ENCODE data around the gene MTREX. TPM values are rescaled to one million over a fixed set of nuclear protein-coding genes. Genes with fewer than 3 reads are reported as not detected.
A peak's percentile ranks its signal among the peaks of the same experiment; 100 is the strongest.

The MTREX gene
- total RNA-seq, 1 donor from 2014 or later: 68.7 TPM

DNA sequence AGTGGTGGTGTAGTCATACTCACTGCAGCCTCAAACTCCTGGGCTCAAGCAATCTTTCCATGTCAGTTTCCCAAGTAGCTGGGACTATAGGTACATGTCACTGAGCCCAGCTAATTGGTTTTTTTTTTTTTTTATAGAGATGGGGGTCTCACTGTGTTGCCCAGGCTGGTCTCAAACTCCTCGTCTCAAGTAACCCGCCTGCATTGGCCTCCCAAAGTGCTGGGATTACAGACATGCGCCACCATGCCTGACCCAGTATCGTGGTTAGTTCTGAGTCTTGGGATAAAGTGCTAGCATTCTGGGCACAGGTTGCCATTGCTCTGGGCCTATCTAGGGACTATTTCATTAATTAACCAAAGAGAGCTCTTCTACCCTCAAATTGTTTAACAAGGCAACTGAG is 118.7 kb downstream of the MTREX start:
- Mint-ChIP-seq H3K27me3 (ENCODE audit: low read depth, unreplicated experiment) (no peaks in the 10 kb centered on the region), H3K36me3 (ENCODE audit: low read depth, unreplicated experiment) (peaks cover 22% of the 10 kb centered on the region), H3K4me3 (ENCODE audit: unreplicated experiment) (no peak overlapping the region), H3K27ac (ENCODE audit: unreplicated experiment) (no peak overlapping the region), H3K4me1 (ENCODE audit: low read depth, unreplicated experiment) (peaks cover 28% of the 10 kb centered on the region), H3K9me3 (ENCODE audit: unreplicated experiment) (no peaks in the 10 kb centered on the region)
- Histone ChIP-seq H3K79me2 (ENCODE audit: insufficient read depth, low read length) (peaks cover 5% of the 10 kb centered on the region), H3K4me2 (ENCODE audit: low read length) (no peak overlapping the region), H3K9me3 (ENCODE audit: insufficient read depth, low read depth, low read length) (peaks cover 5% of the 10 kb centered on the region), H3K36me3 (ENCODE audit: insufficient read depth, low read length) (peaks cover 29% of the 10 kb centered on the region), H3K4me3 (ENCODE audit: insufficient read depth, low read depth, low read length) (no peak overlapping the region), H3K27me3 (ENCODE audit: insufficient read depth, low read length) (no peaks in the 10 kb centered on the region), H4K20me1 (ENCODE audit: insufficient read depth, low read length) (peaks cover 17% of the 10 kb centered on the region), H2AFZ (ENCODE audit: low read depth, low read length) (no peak overlapping the region), H3K4me1 (ENCODE audit: insufficient read depth, low read length) (peaks cover 4% of the 10 kb centered on the region), H3K9ac (ENCODE audit: low read length) (no peak overlapping the region), H3K27ac (ENCODE audit: low read depth, low read length) (no peak overlapping the region)
- no peak for DNase-seq (ENCODE audit: low read depth)
- TF ChIP-seq, protein P1, sequence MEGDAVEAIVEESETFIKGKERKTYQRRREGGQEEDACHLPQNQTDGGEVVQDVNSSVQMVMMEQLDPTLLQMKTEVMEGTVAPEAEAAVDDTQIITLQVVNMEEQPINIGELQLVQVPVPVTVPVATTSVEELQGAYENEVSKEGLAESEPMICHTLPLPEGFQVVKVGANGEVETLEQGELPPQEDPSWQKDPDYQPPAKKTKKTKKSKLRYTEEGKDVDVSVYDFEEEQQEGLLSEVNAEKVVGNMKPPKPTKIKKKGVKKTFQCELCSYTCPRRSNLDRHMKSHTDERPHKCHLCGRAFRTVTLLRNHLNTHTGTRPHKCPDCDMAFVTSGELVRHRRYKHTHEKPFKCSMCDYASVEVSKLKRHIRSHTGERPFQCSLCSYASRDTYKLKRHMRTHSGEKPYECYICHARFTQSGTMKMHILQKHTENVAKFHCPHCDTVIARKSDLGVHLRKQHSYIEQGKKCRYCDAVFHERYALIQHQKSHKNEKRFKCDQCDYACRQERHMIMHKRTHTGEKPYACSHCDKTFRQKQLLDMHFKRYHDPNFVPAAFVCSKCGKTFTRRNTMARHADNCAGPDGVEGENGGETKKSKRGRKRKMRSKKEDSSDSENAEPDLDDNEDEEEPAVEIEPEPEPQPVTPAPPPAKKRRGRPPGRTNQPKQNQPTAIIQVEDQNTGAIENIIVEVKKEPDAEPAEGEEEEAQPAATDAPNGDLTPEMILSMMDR (IDR thresholded peaks at IDR 0.05; ENCODE audit: insufficient read depth, low read depth, low read length): no peak
- no peak for TF ChIP-seq EZH2 (IDR thresholded peaks at IDR 0.05; ENCODE audit: insufficient read depth, low read length)
- FAIRE-seq: no peak

DNA sequence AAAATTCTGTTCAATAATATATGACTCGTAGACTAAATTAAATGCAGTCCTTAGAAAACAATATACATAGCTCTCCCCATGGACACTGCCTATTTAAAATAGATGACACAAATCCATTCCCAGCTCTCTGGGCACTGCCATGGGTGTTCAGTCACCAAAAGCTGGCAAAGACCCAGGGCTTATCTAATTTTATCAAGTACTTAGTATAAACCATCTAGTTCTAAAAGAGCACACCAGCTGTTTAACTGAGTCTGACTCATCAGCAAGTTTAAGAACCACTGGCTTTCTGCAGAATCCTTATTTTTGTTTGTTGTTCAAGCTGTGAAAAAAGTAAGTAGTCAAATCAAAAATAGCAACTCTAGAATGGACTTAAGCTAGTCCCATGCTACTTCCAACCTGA is 119.4 kb downstream of the MTREX start:
- no peak overlapping the region for H2AFZ ChIP-seq (ENCODE audit: low read depth, low read length)
- H3K79me2 ChIP-seq (ENCODE audit: insufficient read depth, low read length): peaks cover 5% of the 10 kb centered on the region
- no peak for TF ChIP-seq EZH2 (IDR thresholded peaks at IDR 0.05; ENCODE audit: insufficient read depth, low read length)
- TF ChIP-seq, protein P1 (IDR thresholded peaks at IDR 0.05; ENCODE audit: insufficient read depth, low read depth, low read length): no peak
- no peak overlapping the region for H3K9ac ChIP-seq (ENCODE audit: low read length)
- peaks cover 5% of the 10 kb centered on the region for H3K9me3 ChIP-seq (ENCODE audit: insufficient read depth, low read depth, low read length)
- H3K4me1 Mint-ChIP-seq (ENCODE audit: low read depth, unreplicated experiment): peaks cover 22% of the 10 kb centered on the region
- no peak overlapping the region for H3K27ac ChIP-seq (ENCODE audit: low read depth, low read length)
- H3K36me3 Mint-ChIP-seq (ENCODE audit: low read depth, unreplicated experiment): peaks cover 26% of the 10 kb centered on the region
- peaks cover 17% of the 10 kb centered on the region for H4K20me1 ChIP-seq (ENCODE audit: insufficient read depth, low read length)
- H3K4me3 Mint-ChIP-seq (ENCODE audit: unreplicated experiment): no peak overlapping the region
- no peaks in the 10 kb centered on the region for H3K27me3 ChIP-seq (ENCODE audit: insufficient read depth, low read length)
- peaks cover 4% of the 10 kb centered on the region for H3K4me1 ChIP-seq (ENCODE audit: insufficient read depth, low read length)
- no peaks in the 10 kb centered on the region for H3K9me3 Mint-ChIP-seq (ENCODE audit: unreplicated experiment)
- H3K27ac Mint-ChIP-seq (ENCODE audit: unreplicated experiment): peak overlapping the region; percentile 18
- DNase-seq (ENCODE audit: low read depth) (peak; percentile 83), FAIRE-seq (no peak)
- H3K36me3 ChIP-seq (ENCODE audit: insufficient read depth, low read length): peaks cover 27% of the 10 kb centered on the region
- H3K4me2 ChIP-seq (ENCODE audit: low read length): no peak overlapping the region
- H3K27me3 Mint-ChIP-seq (ENCODE audit: low read depth, unreplicated experiment): no peaks in the 10 kb centered on the region
- H3K4me3 ChIP-seq (ENCODE audit: insufficient read depth, low read depth, low read length): no peak overlapping the region

DNA sequence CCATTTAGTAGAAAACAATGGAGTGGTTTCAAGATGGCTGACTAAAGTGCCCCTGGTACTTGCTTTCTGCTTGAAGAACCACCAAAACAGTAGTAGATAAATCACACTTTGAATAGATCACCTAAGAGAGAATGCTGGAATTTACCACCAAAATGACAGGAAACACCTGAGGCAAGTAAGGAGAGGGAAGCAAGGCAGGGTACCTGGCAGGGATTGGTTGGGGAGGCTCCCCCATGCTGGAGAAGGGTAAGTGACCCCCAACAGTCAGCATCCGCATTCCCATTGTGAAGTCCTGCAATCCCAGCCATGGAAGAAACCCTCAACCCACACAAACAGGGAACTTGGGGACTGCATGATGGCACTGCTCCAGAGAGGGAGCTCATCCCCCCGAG is 121.4 kb downstream of the MTREX start:
- Histone ChIP-seq H3K27me3 (ENCODE audit: insufficient read depth, low read length) (no peaks in the 10 kb centered on the region), H3K79me2 (ENCODE audit: insufficient read depth, low read length) (peaks cover 5% of the 10 kb centered on the region), H3K27ac (ENCODE audit: low read depth, low read length) (no peak overlapping the region), H3K4me2 (ENCODE audit: low read length) (no peak overlapping the region), H3K9me3 (ENCODE audit: insufficient read depth, low read depth, low read length) (peaks cover 5% of the 10 kb centered on the region), H4K20me1 (ENCODE audit: insufficient read depth, low read length) (peaks cover 17% of the 10 kb centered on the region), H3K36me3 (ENCODE audit: insufficient read depth, low read length) (peaks cover 15% of the 10 kb centered on the region), H2AFZ (ENCODE audit: low read depth, low read length) (no peak overlapping the region), H3K4me3 (ENCODE audit: insufficient read depth, low read depth, low read length) (no peak overlapping the region), H3K4me1 (ENCODE audit: insufficient read depth, low read length) (peaks cover 4% of the 10 kb centered on the region), H3K9ac (ENCODE audit: low read length) (no peak overlapping the region)
- TF ChIP-seq, protein P1 (IDR thresholded peaks at IDR 0.05; ENCODE audit: insufficient read depth, low read depth, low read length): no peak
- no peak for TF ChIP-seq EZH2 (IDR thresholded peaks at IDR 0.05; ENCODE audit: insufficient read depth, low read length)
- peaks cover 15% of the 10 kb centered on the region for H3K4me1 Mint-ChIP-seq (ENCODE audit: low read depth, unreplicated experiment)
- no peak for FAIRE-seq
- DNase-seq (ENCODE audit: low read depth): no peak
- no peaks in the 10 kb centered on the region for H3K27me3 Mint-ChIP-seq (ENCODE audit: low read depth, unreplicated experiment)
- no peak overlapping the region for H3K27ac Mint-ChIP-seq (ENCODE audit: unreplicated experiment)
- no peak overlapping the region for H3K4me3 Mint-ChIP-seq (ENCODE audit: unreplicated experiment)
- H3K36me3 Mint-ChIP-seq (ENCODE audit: low read depth, unreplicated experiment): peaks cover 25% of the 10 kb centered on the region
- no peaks in the 10 kb centered on the region for H3K9me3 Mint-ChIP-seq (ENCODE audit: unreplicated experiment)
